Liver (tissue), 9 donors: ENCODE data around the gene CIB4. TPM values are rescaled to one million over a fixed set of nuclear protein-coding genes. Genes with fewer than 3 reads are reported as not detected.

ENCODE experiments used
- DNase-seq: peaks from one replicate; pipeline ENCODE4 v3.0.0-alpha.2; 2017; ENCODE audit warnings: low spot score
- H3K27ac ChIP-seq, 2 donors: one replicate each; pipeline ENCODE4 v1.7.0; 2013; ENCODE audit warnings: inconsistent platforms in 2 of 2, low read length in 2 of 2, control low read depth in 1 of 2, low read depth in 1 of 2, mild to moderate bottlenecking in 1 of 2
- H3K27me3 ChIP-seq, 4 donors: one replicate each; pipeline versions ENCODE4 v1.6.1 to v1.7.0; 2013; ENCODE audit warnings: low read length in 3 of 4, inconsistent platforms in 1 of 4, mild to moderate bottlenecking in 1 of 4, moderate library complexity in 1 of 4; ENCODE audit not compliant: control insufficient read depth in 4 of 4, insufficient read depth in 4 of 4
- H3K36me3 ChIP-seq, 4 donors: one replicate each; pipeline versions ENCODE4 v1.6.1 to v1.7.0; 2013; ENCODE audit warnings: low read length in 3 of 4, mild to moderate bottlenecking in 3 of 4, low read depth in 1 of 4, moderate library complexity in 1 of 4; ENCODE audit not compliant: control insufficient read depth in 4 of 4, insufficient read depth in 3 of 4
- H3K4me1 ChIP-seq, 4 donors: one replicate each; pipeline versions ENCODE4 v1.6.1 to v1.7.0; 2013; ENCODE audit warnings: low read length in 3 of 4, mild to moderate bottlenecking in 3 of 4, moderate library complexity in 1 of 4; ENCODE audit not compliant: control insufficient read depth in 4 of 4, insufficient read depth in 4 of 4
- H3K4me3 ChIP-seq, 3 donors: one replicate each; pipeline versions ENCODE4 v1.6.1 to v1.7.0; 2013; ENCODE audit warnings: low read length in 3 of 3, control low read depth in 1 of 3, low read depth in 1 of 3, mild to moderate bottlenecking in 1 of 3
- H3K9ac ChIP-seq, 2 donors: one replicate each; pipeline ENCODE4 v1.7.0; 2013; ENCODE audit warnings: low read length in 2 of 2, mild to moderate bottlenecking in 2 of 2, moderate library complexity in 2 of 2, control low read depth in 1 of 2, low read depth in 1 of 2
- H3K9me3 ChIP-seq, 4 donors: one replicate each; pipeline versions ENCODE4 v1.6.1 to v1.7.0; 2013; ENCODE audit warnings: low read length in 3 of 4; ENCODE audit not compliant: control insufficient read depth in 4 of 4
- ATF3 ChIP-seq: IDR thresholded peaks from 2 replicates; pipeline ENCODE4 v1.6.1; 2016; ENCODE audit warnings: antibody characterized with exemption
- EGR1 ChIP-seq, 2 donors: IDR thresholded peaks; 2 replicates each; pipeline ENCODE4 v1.6.1; 2016 to 2018; ENCODE audit warnings: antibody characterized with exemption in 2 of 2, low read depth in 2 of 2
- FOXA1 ChIP-seq: IDR thresholded peaks from 2 replicates; pipeline ENCODE4 v1.6.1; 2016; ENCODE audit warnings: antibody characterized with exemption
- FOXA2 ChIP-seq: IDR thresholded peaks from 2 replicates; pipeline ENCODE4 v1.6.1; 2016; ENCODE audit warnings: antibody characterized with exemption
- GABPA ChIP-seq, 2 donors: IDR thresholded peaks in 1 of 2; conservative IDR thresholded peaks in 1 of 2; 2 replicates each; pipeline ENCODE4 v1.6.1; 2016; ENCODE audit warnings: antibody characterized with exemption in 2 of 2, mild to moderate bottlenecking in 1 of 2, moderate library complexity in 1 of 2
- HNF4A ChIP-seq, 2 donors: conservative IDR thresholded peaks; 2 replicates each; pipeline ENCODE4 v1.6.1; 2016; ENCODE audit warnings: antibody characterized with exemption in 2 of 2, mild to moderate bottlenecking in 2 of 2
- HNF4G ChIP-seq: IDR thresholded peaks from 2 replicates; pipeline ENCODE4 v1.6.1; 2016; ENCODE audit warnings: antibody characterized with exemption
- JUND ChIP-seq, 2 donors: IDR thresholded peaks; 2 replicates each; pipeline ENCODE4 v1.6.1; 2016; ENCODE audit warnings: antibody characterized with exemption in 2 of 2
- MAX ChIP-seq: IDR thresholded peaks from 2 replicates; pipeline ENCODE4 v1.6.1; 2016; ENCODE audit warnings: antibody characterized with exemption
- NR2F2 ChIP-seq: IDR thresholded peaks from 2 replicates; pipeline ENCODE4 v1.6.1; 2016; ENCODE audit warnings: antibody characterized with exemption
- RAD21 ChIP-seq, 2 donors: IDR thresholded peaks; 2 replicates each; pipeline ENCODE4 v1.6.1; 2016; ENCODE audit warnings: antibody characterized with exemption in 2 of 2, mild to moderate bottlenecking in 2 of 2
- RXRA ChIP-seq, 2 donors: IDR thresholded peaks; 2 replicates each; pipeline ENCODE4 v1.6.1; 2017 to 2018; ENCODE audit warnings: antibody characterized with exemption in 2 of 2, mild to moderate bottlenecking in 1 of 2
- SP1 ChIP-seq: IDR thresholded peaks from 2 replicates; pipeline ENCODE4 v1.6.1; 2018; ENCODE audit warnings: antibody characterized with exemption, mild to moderate bottlenecking
- TAF1 ChIP-seq: conservative IDR thresholded peaks from 2 replicates; pipeline ENCODE4 v1.6.1; 2016; ENCODE audit warnings: antibody characterized with exemption, mild to moderate bottlenecking
- YY1 ChIP-seq: IDR thresholded peaks from 2 replicates; pipeline ENCODE4 v1.6.1; 2016; ENCODE audit warnings: antibody characterized with exemption, mild to moderate bottlenecking
- ZBTB33 ChIP-seq: IDR thresholded peaks from 2 replicates; pipeline ENCODE4 v1.6.1; 2016; ENCODE audit warnings: antibody characterized with exemption
- WGBS: extraction: QIAGEN DNeasy Blood & Tissue Kit; methylation state at CpG from one replicate; pipeline ENCODE4 v1.1.7; 2013; 5-methylcytosine and 5-hydroxymethylcytosine counted together
- polyA plus RNA-seq, 2 donors: library from polyadenylated mRNA; stranded (reverse) in 1 of 2; unstranded in 1 of 2; fragments of 200-250 nt in 1 of 2; fragments of >200 nt in 1 of 2; fragmentation: Nextera tagmentation in 1 of 2; extraction: Ambion mirVana in 1 of 2; gene quantifications; one replicate each; pipeline versions ENCODE4 v1.2.1 to v1.2.3, GENCODE V29; 2013 to 2015
- total RNA-seq, 2 donors: library from RNA; depleted of rRNA; stranded (reverse); fragments of >200 nt; gene quantifications; one replicate each; pipeline ENCODE4 v1.2.3, GENCODE V29; 2014
- TF ChIP-seq, protein P1 (sequence below): fragments of 150-350 bp; IDR thresholded peaks from 2 replicates; pipeline ENCODE4 v1.5.1; 2017; ENCODE audit warnings: improper control_type of control experiment, low read depth, low read length; ENCODE audit not compliant: missing input control
- TF ChIP-seq, protein P2 (sequence below): IDR thresholded peaks from 2 replicates; pipeline ENCODE4 v1.6.1; 2016; ENCODE audit warnings: antibody characterized with exemption, mild to moderate bottlenecking
- donor health status: healthy.
- donor health status: healthy.
- donor health status: healthy.
- donor health status: healthy.
- donor health status: healthy.

CIB4 gene
- total and polyA plus RNA-seq, 4 donors: not detected

GRCh38 chr2:26605999-26606846 lies 34.9 kb downstream of the CIB4 start:
- no peak overlapping the region for H3K4me3 ChIP-seq
- 78% methylated on average over 18 of the region's 18 CpGs for WGBS
- H3K9me3 ChIP-seq: no peaks in the 10 kb centered on the region
- no peak for DNase-seq
- TF ChIP-seq SP1 (no peak), FOXA1 (no peak), RAD21 (IDR thresholded peaks at IDR 0.05) (no peak), RXRA (IDR thresholded peaks at IDR 0.05) (no peak), JUND (IDR thresholded peaks at IDR 0.05) (no peak), ATF3 (no peak), MAX (no peak), GABPA (IDR thresholded peaks at IDR 0.05 in 1 of 2, conservative IDR thresholded peaks at IDR 0.05 in 1 of 2) (no peak), ZBTB33 (no peak), EGR1 (IDR thresholded peaks at IDR 0.05; ENCODE audit: low read depth in 2 of 2) (no peak), HNF4A (conservative IDR thresholded peaks at IDR 0.05) (no peak), NR2F2 (no peak), YY1 (no peak), TAF1 (no peak), HNF4G (no peak), FOXA2 (no peak)
- TF ChIP-seq, protein P1, sequence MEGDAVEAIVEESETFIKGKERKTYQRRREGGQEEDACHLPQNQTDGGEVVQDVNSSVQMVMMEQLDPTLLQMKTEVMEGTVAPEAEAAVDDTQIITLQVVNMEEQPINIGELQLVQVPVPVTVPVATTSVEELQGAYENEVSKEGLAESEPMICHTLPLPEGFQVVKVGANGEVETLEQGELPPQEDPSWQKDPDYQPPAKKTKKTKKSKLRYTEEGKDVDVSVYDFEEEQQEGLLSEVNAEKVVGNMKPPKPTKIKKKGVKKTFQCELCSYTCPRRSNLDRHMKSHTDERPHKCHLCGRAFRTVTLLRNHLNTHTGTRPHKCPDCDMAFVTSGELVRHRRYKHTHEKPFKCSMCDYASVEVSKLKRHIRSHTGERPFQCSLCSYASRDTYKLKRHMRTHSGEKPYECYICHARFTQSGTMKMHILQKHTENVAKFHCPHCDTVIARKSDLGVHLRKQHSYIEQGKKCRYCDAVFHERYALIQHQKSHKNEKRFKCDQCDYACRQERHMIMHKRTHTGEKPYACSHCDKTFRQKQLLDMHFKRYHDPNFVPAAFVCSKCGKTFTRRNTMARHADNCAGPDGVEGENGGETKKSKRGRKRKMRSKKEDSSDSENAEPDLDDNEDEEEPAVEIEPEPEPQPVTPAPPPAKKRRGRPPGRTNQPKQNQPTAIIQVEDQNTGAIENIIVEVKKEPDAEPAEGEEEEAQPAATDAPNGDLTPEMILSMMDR: no peak
- TF ChIP-seq, protein P2, sequence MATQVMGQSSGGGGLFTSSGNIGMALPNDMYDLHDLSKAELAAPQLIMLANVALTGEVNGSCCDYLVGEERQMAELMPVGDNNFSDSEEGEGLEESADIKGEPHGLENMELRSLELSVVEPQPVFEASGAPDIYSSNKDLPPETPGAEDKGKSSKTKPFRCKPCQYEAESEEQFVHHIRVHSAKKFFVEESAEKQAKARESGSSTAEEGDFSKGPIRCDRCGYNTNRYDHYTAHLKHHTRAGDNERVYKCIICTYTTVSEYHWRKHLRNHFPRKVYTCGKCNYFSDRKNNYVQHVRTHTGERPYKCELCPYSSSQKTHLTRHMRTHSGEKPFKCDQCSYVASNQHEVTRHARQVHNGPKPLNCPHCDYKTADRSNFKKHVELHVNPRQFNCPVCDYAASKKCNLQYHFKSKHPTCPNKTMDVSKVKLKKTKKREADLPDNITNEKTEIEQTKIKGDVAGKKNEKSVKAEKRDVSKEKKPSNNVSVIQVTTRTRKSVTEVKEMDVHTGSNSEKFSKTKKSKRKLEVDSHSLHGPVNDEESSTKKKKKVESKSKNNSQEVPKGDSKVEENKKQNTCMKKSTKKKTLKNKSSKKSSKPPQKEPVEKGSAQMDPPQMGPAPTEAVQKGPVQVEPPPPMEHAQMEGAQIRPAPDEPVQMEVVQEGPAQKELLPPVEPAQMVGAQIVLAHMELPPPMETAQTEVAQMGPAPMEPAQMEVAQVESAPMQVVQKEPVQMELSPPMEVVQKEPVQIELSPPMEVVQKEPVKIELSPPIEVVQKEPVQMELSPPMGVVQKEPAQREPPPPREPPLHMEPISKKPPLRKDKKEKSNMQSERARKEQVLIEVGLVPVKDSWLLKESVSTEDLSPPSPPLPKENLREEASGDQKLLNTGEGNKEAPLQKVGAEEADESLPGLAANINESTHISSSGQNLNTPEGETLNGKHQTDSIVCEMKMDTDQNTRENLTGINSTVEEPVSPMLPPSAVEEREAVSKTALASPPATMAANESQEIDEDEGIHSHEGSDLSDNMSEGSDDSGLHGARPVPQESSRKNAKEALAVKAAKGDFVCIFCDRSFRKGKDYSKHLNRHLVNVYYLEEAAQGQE: no peak
- H3K27ac ChIP-seq: no peak overlapping the region
- no peaks in the 10 kb centered on the region for H3K36me3 ChIP-seq
- peaks cover 0 to 20% (median 0%) of the 10 kb centered on the region in 4 donors for H3K27me3 ChIP-seq
- peaks cover 0 to 2% (median under 1%) of the 10 kb centered on the region in 4 donors for H3K4me1 ChIP-seq
- no peak overlapping the region for H3K9ac ChIP-seq
